Endodermal cell (in vitro differentiated cells): ENCODE data around the gene FAM13C. TPM values are rescaled to one million over a fixed set of nuclear protein-coding genes. Genes with fewer than 3 reads are reported as not detected.
"Not testable (repeated sequence)": the region's sequence is repeated elsewhere in the genome, so short reads cannot be mapped to it uniquely, and the experiment has no call there.

Experiments
- DNase-seq: peaks from one replicate; pipeline ENCODE4 v3.0.0-alpha.2; 2017
- H3K27ac ChIP-seq: 2 replicates; pipeline ENCODE4 v1.5.1; 2013; ENCODE audit warnings: mild to moderate bottlenecking, low read depth, low read length, moderate library complexity
- H3K27me3 ChIP-seq: 2 replicates; pipeline ENCODE4 v1.6.1; 2013; ENCODE audit warnings: mild to moderate bottlenecking, low read length, moderate library complexity; ENCODE audit not compliant: insufficient read depth, control insufficient read depth, poor library complexity, severe bottlenecking
- H3K36me3 ChIP-seq: 2 replicates; pipeline ENCODE4 v1.7.0; 2013; ENCODE audit warnings: mild to moderate bottlenecking, low read length, moderate library complexity; ENCODE audit not compliant: control insufficient read depth, insufficient read depth
- H3K4me1 ChIP-seq: one replicate; pipeline ENCODE4 v1.7.0; 2013; ENCODE audit warnings: low read length; ENCODE audit not compliant: control insufficient read depth, insufficient read depth
- H3K4me3 ChIP-seq: 2 replicates; pipeline ENCODE4 v1.5.1; 2013; ENCODE audit warnings: mild to moderate bottlenecking, low read length, moderate library complexity
- H3K9ac ChIP-seq: 2 replicates; pipeline ENCODE4 v1.6.1; 2013; ENCODE audit warnings: mild to moderate bottlenecking, low read length, moderate library complexity; ENCODE audit not compliant: poor library complexity, severe bottlenecking; ENCODE audit errors: extremely low read depth
- H3K9me3 ChIP-seq: 2 replicates; pipeline ENCODE4 v1.6.1; 2013; ENCODE audit warnings: mild to moderate bottlenecking, low read length, moderate library complexity; ENCODE audit not compliant: control insufficient read depth
- H3K27ac Mint-ChIP-seq: 2 replicates; pipeline ENCODE4 v1.8.0; 2020; ENCODE audit warnings: mixed read lengths
- H3K27me3 Mint-ChIP-seq: 2 replicates; pipeline ENCODE4 v1.8.0; 2021; ENCODE audit warnings: mild to moderate bottlenecking, mixed read lengths; ENCODE audit not compliant: insufficient read depth
- H3K36me3 Mint-ChIP-seq: 2 replicates; pipeline ENCODE4 v1.8.0; 2020; ENCODE audit warnings: low read depth, mixed read lengths
- H3K4me1 Mint-ChIP-seq: 2 replicates; pipeline ENCODE4 v1.8.0; 2020; ENCODE audit warnings: mixed read lengths
- H3K4me3 Mint-ChIP-seq: 2 replicates; pipeline ENCODE4 v1.8.0; 2020; ENCODE audit warnings: mild to moderate bottlenecking, moderate library complexity, mixed read lengths
- H3K9me3 Mint-ChIP-seq: 2 replicates; pipeline ENCODE4 v1.8.0; 2020; ENCODE audit warnings: mild to moderate bottlenecking, mixed read lengths
- CTCF ChIP-seq: fragments of 200-600 bp; sonication (generic); conservative IDR thresholded peaks from 2 replicates; pipeline ENCODE4 v1.5.0; 2021; ENCODE audit warnings: antibody characterized with exemption, mild to moderate bottlenecking
- WGBS, 2 experiments: methylation state at CpG; one replicate each; pipeline versions ENCODE4 v1.1.5 to v1.1.7; 2013; ENCODE audit warnings: missing lambda C conversion rate in 2 of 2, mixed read lengths in 1 of 2; ENCODE audit not compliant: insufficient coverage in 1 of 2, insufficient read length in 1 of 2; 5-methylcytosine and 5-hydroxymethylcytosine counted together
- total RNA-seq, 2 donors: library from RNA; stranded (reverse); fragmentation: NEBNext Ultra II Directional in 1 of 2; extraction: Animal tissue kit (Norgen Biotek cat#: 25700) in 1 of 2; gene quantifications; 2 replicates in 1 of 2; 3 replicates in 1 of 2; pipeline ENCODE4 v1.2.1, GENCODE V29; 2021

Gene FAM13C
- total RNA-seq, 2 donors from 2014 or later = 2.5 to 3.7 TPM

- H3K9ac ChIP-seq = no peak overlapping the region
- no peak overlapping the region for H3K27ac Mint-ChIP-seq
- H3K4me1 Mint-ChIP-seq = no peaks in the 10 kb centered on the region
- DNase-seq = no peak
- peaks cover 19% of the 10 kb centered on the region for H3K9me3 ChIP-seq
- no peaks in the 10 kb centered on the region for H3K27me3 Mint-ChIP-seq
- no peak overlapping the region for H3K27ac ChIP-seq
- no peak overlapping the region for H3K4me3 ChIP-seq
- no peaks in the 10 kb centered on the region for H3K27me3 ChIP-seq
- no peak for TF ChIP-seq CTCF
- peaks cover 36% of the 10 kb centered on the region for H3K36me3 ChIP-seq
- WGBS, 2 experiments = 100% methylated on average over 2 of the region's 3 CpGs; no CpG with 5 or more reads in 1 of the 2 experiments
- H3K4me1 ChIP-seq = no peaks in the 10 kb centered on the region
- H3K4me3 Mint-ChIP-seq = no peak overlapping the region
- no peaks in the 10 kb centered on the region for H3K36me3 Mint-ChIP-seq
- H3K9me3 Mint-ChIP-seq = peaks cover 5% of the 10 kb centered on the region
Measured at GRCh38 chr10:59242991-59243390, 119.4 kb downstream of the FAM13C start.

DNA sequence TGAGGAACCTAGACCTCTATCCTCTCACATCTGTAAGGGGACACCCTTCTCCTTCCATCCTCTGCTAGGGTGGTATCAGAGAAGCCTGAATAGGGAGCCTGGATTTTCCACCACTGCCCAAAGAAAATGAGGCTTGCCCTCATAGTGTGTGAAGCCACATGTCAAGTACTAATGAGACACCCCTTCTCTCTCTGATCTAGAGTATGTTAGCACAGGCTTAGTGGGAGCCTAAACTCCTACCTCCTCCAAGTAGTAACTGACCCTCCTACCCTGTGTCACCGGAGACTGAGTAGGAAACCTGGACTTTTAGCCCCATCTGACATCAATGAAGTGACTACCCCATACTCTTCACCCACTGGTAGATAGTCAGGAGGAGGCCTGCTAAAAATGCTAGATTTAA lies 120.3 kb downstream of the FAM13C start:
- Histone ChIP-seq H3K4me1 (no peaks in the 10 kb centered on the region), H3K27ac (no peak overlapping the region), H3K36me3 (peaks cover 27% of the 10 kb centered on the region), H3K4me3 (no peak overlapping the region), H3K27me3 (no peaks in the 10 kb centered on the region), H3K9me3 (peaks cover 19% of the 10 kb centered on the region), H3K9ac (no peak overlapping the region)
- H3K9me3 Mint-ChIP-seq = peaks cover 5% of the 10 kb centered on the region
- no peaks in the 10 kb centered on the region for H3K4me1 Mint-ChIP-seq
- H3K27me3 Mint-ChIP-seq = no peaks in the 10 kb centered on the region
- no peak overlapping the region for H3K4me3 Mint-ChIP-seq
- no peaks in the 10 kb centered on the region for H3K36me3 Mint-ChIP-seq
- TF ChIP-seq CTCF = no peak
- no peak overlapping the region for H3K27ac Mint-ChIP-seq
- WGBS, 2 experiments = 94% methylated on average over 1 of the region's 1 CpG; no CpG with 5 or more reads in 1 of the 2 experiments
- no peak for DNase-seq

DNA sequence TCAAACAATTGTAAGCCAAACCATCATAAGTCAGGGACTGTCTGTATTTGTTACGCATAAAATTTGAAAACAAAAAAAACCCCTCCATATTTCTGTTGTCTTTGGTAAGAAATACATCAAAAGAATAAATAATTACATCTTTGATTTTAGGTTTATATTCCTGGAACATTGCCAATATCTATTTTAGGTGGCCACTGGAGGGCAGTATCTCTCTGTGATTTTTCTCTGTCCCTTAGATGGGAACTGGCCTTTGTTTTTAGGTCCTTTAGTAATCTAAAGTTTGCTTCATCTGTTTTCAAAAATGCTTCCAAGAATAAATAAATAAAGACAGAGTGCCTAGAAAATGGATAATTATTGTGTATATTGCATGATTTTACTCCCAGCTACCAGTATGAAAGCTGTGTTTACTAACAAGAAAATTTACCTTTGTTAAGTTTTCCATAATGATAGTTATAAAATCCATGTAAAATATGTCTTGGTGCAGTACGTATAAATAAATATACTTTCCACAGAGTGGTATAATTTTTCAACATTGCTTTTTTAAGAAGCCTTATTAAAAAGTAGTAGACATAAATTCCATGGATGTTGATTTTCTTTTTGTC lies 121.7 kb downstream of the FAM13C start:
- peaks cover 5% of the 10 kb centered on the region for H3K9me3 Mint-ChIP-seq
- TF ChIP-seq CTCF = peak; percentile 89

DNA sequence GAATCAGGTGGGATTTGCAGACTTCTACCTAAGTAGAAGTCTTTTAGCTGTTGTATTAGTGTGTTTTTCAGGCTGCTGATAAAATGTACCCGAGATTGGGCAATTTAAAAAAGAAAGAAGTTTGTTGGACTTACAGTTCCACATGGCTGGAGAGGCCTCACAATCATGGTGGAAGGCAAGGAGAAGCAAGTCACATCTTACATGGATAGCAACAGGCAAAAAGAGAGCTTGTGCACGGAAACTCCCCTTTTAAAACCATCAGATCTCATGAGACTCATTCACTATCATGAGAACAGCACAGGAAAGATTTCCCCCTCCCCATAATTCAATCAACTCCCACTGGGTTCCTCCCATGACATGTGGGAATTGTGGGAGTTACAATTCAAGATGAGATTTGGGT lies 123.2 kb downstream of the FAM13C start:
- not testable (repeated sequence) for H3K4me3 Mint-ChIP-seq, DNase-seq, H3K27ac ChIP-seq, H3K4me1 Mint-ChIP-seq, H3K36me3 ChIP-seq, H3K27ac Mint-ChIP-seq, H3K27me3 Mint-ChIP-seq, H3K27me3 ChIP-seq, H3K9ac ChIP-seq, H3K9me3 Mint-ChIP-seq, H3K36me3 Mint-ChIP-seq, H3K4me1 ChIP-seq
- peaks cover 19% of the 10 kb centered on the region for H3K9me3 ChIP-seq
- WGBS, 2 experiments = 93 to 100% methylated on average over 1 to 2 of the region's 2 CpGs
- H3K4me3 ChIP-seq = peak overlapping the region; percentile 12

More for the DNA sequence above, 121.7 kb downstream of the FAM13C start:
- no peaks in the 10 kb centered on the region for H3K4me1 ChIP-seq
- no peaks in the 10 kb centered on the region for H3K27me3 Mint-ChIP-seq
- peak; percentile 49 for DNase-seq
- no peak overlapping the region for H3K4me3 Mint-ChIP-seq
- no peak overlapping the region for H3K4me3 ChIP-seq
- no peaks in the 10 kb centered on the region for H3K27me3 ChIP-seq
- H3K4me1 Mint-ChIP-seq = no peaks in the 10 kb centered on the region
- H3K27ac ChIP-seq = no peak overlapping the region
- H3K9me3 ChIP-seq = peaks cover 19% of the 10 kb centered on the region
- no peaks in the 10 kb centered on the region for H3K36me3 Mint-ChIP-seq
- H3K36me3 ChIP-seq = peaks cover 20% of the 10 kb centered on the region
- H3K27ac Mint-ChIP-seq = no peak overlapping the region
- WGBS, 2 experiments = 20% methylated on average over 1 of the region's 2 CpGs; no CpG with 5 or more reads in 1 of the 2 experiments
- H3K9ac ChIP-seq = no peak overlapping the region
